Endothelial cell of umbilical vein (primary cell): Measurements from ENCODE around the gene GRIA1. TPM values are rescaled to one million over a fixed set of nuclear protein-coding genes. Genes with fewer than 3 reads are reported as not detected.

ENCODE experiments used
- BruUV-seq: library from RNA; stranded (reverse); fragments of 400-500 nt; replicated peaks from 2 replicates; lab custom pipeline; 2021; lab: Mats Ljungman, UMichigan
- CTCF ChIA-PET: fragments of 300-600, 350-600 bp; sonication (Branson Sonifier 250); formaldehyde crosslinking; loops from one replicate; lab custom pipeline; 2021; ENCODE audit warnings: antibody characterized with exemption, inconsistent platforms; lab: Charles Lee
- POLR2A ChIA-PET: fragments of 300-600, 350-600 bp; sonication (Branson Sonifier 250); formaldehyde crosslinking; loops from one replicate; lab custom pipeline; 2021; ENCODE audit warnings: antibody characterized with exemption, inconsistent platforms; lab: Charles Lee
- DNase-seq: peaks from one replicate; pipeline ENCODE4 v3.0.0-alpha.2; 2011; ENCODE audit warnings: low read depth, low spot score
- FAIRE-seq: peaks from 2 replicates; lab custom pipeline; 2011; peaks lifted over from hg19 to GRCh38; lab: Jason Lieb, UNC
- H2AFZ ChIP-seq: 2 replicates; pipeline ENCODE4 v1.6.0; 2012; ENCODE audit warnings: low read depth, low read length, control low read depth, inconsistent platforms
- H3K27ac ChIP-seq: 2 replicates; pipeline ENCODE4 v1.5.1; 2011; ENCODE audit warnings: low read depth, mild to moderate bottlenecking, control low read depth, low read length, moderate library complexity; ENCODE audit not compliant: insufficient read depth
- H3K27me3 ChIP-seq, 2 experiments: 2 replicates each; pipeline versions ENCODE4 v1.6.0 to v1.6.1; 2011; ENCODE audit warnings: low read length in 2 of 2, mixed read lengths in 1 of 2; ENCODE audit not compliant: control insufficient read depth in 2 of 2, insufficient read depth in 2 of 2
- H3K36me3 ChIP-seq, 2 experiments: 2 replicates in 1 of 2; 3 replicates in 1 of 2; pipeline ENCODE4 v1.5.1; 2011; ENCODE audit warnings: low read length in 2 of 2, mild to moderate bottlenecking in 1 of 2, moderate library complexity in 1 of 2; ENCODE audit not compliant: control insufficient read depth in 2 of 2, insufficient read depth in 2 of 2; ENCODE audit errors: extremely low read depth in 1 of 2
- H3K4me1 ChIP-seq: 3 replicates; pipeline ENCODE4 v1.5.1; 2011; ENCODE audit warnings: mild to moderate bottlenecking, low read length; ENCODE audit not compliant: control insufficient read depth, insufficient read depth; ENCODE audit errors: extremely low read depth
- H3K4me2 ChIP-seq: 2 replicates; pipeline ENCODE4 v1.6.1; 2011; ENCODE audit warnings: low read length, control low read depth, mixed read lengths; ENCODE audit not compliant: insufficient read depth
- H3K4me3 ChIP-seq, 3 experiments: fragments of 200-600 bp in 1 of 3; sonication (generic), shearing (Covaris generic) in 1 of 3; replicated peaks in 1 of 3; 2 replicates each; pipeline ENCODE4 v1.5.1; 2011 to 2016; ENCODE audit warnings: control low read depth in 3 of 3, low read length in 3 of 3, mild to moderate bottlenecking in 2 of 3, inconsistent platforms in 1 of 3, low read depth in 1 of 3, moderate library complexity in 1 of 3; ENCODE audit not compliant: insufficient read depth in 1 of 3
- H3K79me2 ChIP-seq: 2 replicates; pipeline ENCODE4 v1.6.0; 2012; ENCODE audit warnings: low read length, inconsistent platforms; ENCODE audit not compliant: control insufficient read depth, insufficient read depth
- H3K9ac ChIP-seq: replicated peaks from 2 replicates; pipeline ENCODE3; 2011; ENCODE audit warnings: low read length, control low read depth; ENCODE audit not compliant: insufficient read depth; ENCODE audit errors: extremely low read depth
- H3K9me1 ChIP-seq: replicated peaks from 3 replicates; pipeline ENCODE4 v1.6.0; 2011; ENCODE audit warnings: mild to moderate bottlenecking, low read length; ENCODE audit not compliant: control insufficient read depth, insufficient read depth; ENCODE audit errors: extremely low read depth
- H3K9me3 ChIP-seq: replicated peaks from 2 replicates; pipeline ENCODE4 v1.5.1; 2012; ENCODE audit warnings: low read length, inconsistent platforms; ENCODE audit not compliant: control insufficient read depth, insufficient read depth
- H4K20me1 ChIP-seq: replicated peaks from 2 replicates; pipeline ENCODE3; 2011; ENCODE audit warnings: mild to moderate bottlenecking, low read length; ENCODE audit not compliant: control insufficient read depth, insufficient read depth; ENCODE audit errors: extremely low read depth
- EZH2 ChIP-seq: IDR thresholded peaks from 2 replicates; pipeline ENCODE4 v1.6.1; 2012; ENCODE audit warnings: borderline replicate concordance, low read depth, mild to moderate bottlenecking, moderate library complexity, low read length, inconsistent platforms; ENCODE audit not compliant: severe bottlenecking
- FOS ChIP-seq: IDR thresholded peaks from 2 replicates; pipeline ENCODE4 v1.6.1; 2011; ENCODE audit warnings: mild to moderate bottlenecking, low read length, moderate library complexity, borderline replicate concordance; ENCODE audit not compliant: insufficient read depth
- GATA2 ChIP-seq: IDR thresholded peaks from 2 replicates; pipeline ENCODE4 v1.7.0; 2011; ENCODE audit warnings: low read depth, mild to moderate bottlenecking, moderate library complexity, mixed read lengths, low read length; ENCODE audit not compliant: insufficient read length, insufficient read depth
- JUN ChIP-seq: IDR thresholded peaks from 2 replicates; pipeline ENCODE4 v1.6.1; 2011; ENCODE audit warnings: borderline replicate concordance, low read depth; ENCODE audit not compliant: insufficient read length, insufficient read depth
- MYC ChIP-seq: IDR thresholded peaks from one replicate; pipeline ENCODE4 v1.6.1; 2011; ENCODE audit warnings: mild to moderate bottlenecking, low read depth, low read length
- POLR2A ChIP-seq: IDR thresholded peaks from 2 replicates; pipeline ENCODE4 v1.6.1; 2012; ENCODE audit warnings: low read depth, mild to moderate bottlenecking, control low read depth, low read length
- POLR2AphosphoS5 ChIP-seq: IDR thresholded peaks from 2 replicates; pipeline ENCODE4 v1.6.1; 2012; ENCODE audit warnings: low read depth, mild to moderate bottlenecking, control low read depth, low read length, moderate library complexity; ENCODE audit not compliant: insufficient read depth
- dilution Hi-C: fragments of 300-500 bp; cut with MboI; formaldehyde crosslinking; loops from one replicate; pipeline ENCODE4 v1.15.0; 2019; ENCODE audit warnings: low sequenced_read_pairs; ENCODE audit not compliant: extremely low pct_ligation_motif_present
- intact Hi-C: fragments of 100-400 bp; cut with micrococcal nuclease; formaldehyde crosslinking; loops from one replicate; pipeline ENCODE4 v1.10.0; 2022
- polyA plus RNA-seq, 4 experiments: library from polyadenylated mRNA; depleted of rRNA in 3 of 4; stranded (reverse) in 3 of 4; unstranded in 1 of 4; fragments of >200 nt; gene quantifications; 2 replicates each; pipeline versions ENCODE4 v1.2.1 to v1.2.3, GENCODE V29; 2011 to 2012; ENCODE audit warnings: missing spikeins in 1 of 4
- total RNA-seq: library from RNA; stranded (reverse); gene quantifications from 2 replicates; pipeline ENCODE4 v1.2.3, GENCODE V29; 2021
- TF ChIP-seq, protein P1 (sequence below): IDR thresholded peaks from 2 replicates; pipeline ENCODE4 v1.6.1; 2011; ENCODE audit not compliant: insufficient read depth, insufficient read length
- TF ChIP-seq, protein P2 (sequence below), 2 donors: IDR thresholded peaks; 1 replicate in 1 of 2; 2 replicates in 1 of 2; pipeline ENCODE4 v1.5.1; 2011; ENCODE audit warnings: low read length in 2 of 2, mild to moderate bottlenecking in 2 of 2, moderate library complexity in 2 of 2, control low read depth in 1 of 2, inconsistent platforms in 1 of 2, low read depth in 1 of 2; ENCODE audit not compliant: insufficient read depth in 1 of 2; ENCODE audit errors: extremely low read depth in 1 of 2

Gene GRIA1
- total and polyA plus RNA-seq, 2 donors (not counting 3 experiments of a cell fraction or from before 2014, with no cell fraction given), result not detected

DNA sequence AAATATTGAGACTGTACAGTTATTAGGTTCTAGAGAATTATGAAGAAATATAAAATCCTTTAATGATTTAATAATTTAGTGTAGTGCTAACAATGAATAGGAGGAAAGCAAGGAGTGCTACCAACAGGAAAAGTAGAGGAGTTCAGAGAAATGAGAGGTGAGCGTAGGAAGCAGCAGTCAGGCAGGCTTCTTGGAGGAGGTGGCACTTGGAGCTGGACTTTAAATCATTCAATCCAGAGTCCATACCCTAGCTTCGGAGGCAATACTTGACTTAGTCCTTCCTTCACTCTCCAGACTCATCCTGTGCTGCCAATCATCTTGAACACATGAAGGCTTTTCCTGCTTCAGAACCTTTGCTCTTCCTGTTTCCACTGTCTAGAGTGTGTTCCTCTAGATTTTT is 254.3 kb downstream of the GRIA1 start:
- BruUV-seq, result no TSS peak
- Histone ChIP-seq H3K4me2 (no peak overlapping the region), H4K20me1 (no peaks in the 10 kb centered on the region), H3K9me3 (no peaks in the 10 kb centered on the region), H3K79me2 (no peaks in the 10 kb centered on the region), H3K27ac (no peak overlapping the region), H3K9ac (no peak overlapping the region), H3K36me3 (no peaks in the 10 kb centered on the region), H3K4me3 (no peak overlapping the region), H3K27me3 (no peaks in the 10 kb centered on the region), H3K9me1 (no peaks in the 10 kb centered on the region), H3K4me1 (no peaks in the 10 kb centered on the region), H2AFZ (no peak overlapping the region)
- CTCF ChIA-PET, result interaction anchor here (0.7 kb wide), 1 partner anchor 68 kb away, joined by 4 read pairs; no protein-coding TSS in a partner anchor
- TF ChIP-seq, protein P1, sequence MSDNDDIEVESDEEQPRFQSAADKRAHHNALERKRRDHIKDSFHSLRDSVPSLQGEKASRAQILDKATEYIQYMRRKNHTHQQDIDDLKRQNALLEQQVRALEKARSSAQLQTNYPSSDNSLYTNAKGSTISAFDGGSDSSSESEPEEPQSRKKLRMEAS, result no peak
- TF ChIP-seq FOS (no peak), GATA2 (no peak), POLR2AphosphoS5 (no peak), JUN (no peak), POLR2A (no peak), MYC (no peak), EZH2 (no peak)
- TF ChIP-seq, protein P2, sequence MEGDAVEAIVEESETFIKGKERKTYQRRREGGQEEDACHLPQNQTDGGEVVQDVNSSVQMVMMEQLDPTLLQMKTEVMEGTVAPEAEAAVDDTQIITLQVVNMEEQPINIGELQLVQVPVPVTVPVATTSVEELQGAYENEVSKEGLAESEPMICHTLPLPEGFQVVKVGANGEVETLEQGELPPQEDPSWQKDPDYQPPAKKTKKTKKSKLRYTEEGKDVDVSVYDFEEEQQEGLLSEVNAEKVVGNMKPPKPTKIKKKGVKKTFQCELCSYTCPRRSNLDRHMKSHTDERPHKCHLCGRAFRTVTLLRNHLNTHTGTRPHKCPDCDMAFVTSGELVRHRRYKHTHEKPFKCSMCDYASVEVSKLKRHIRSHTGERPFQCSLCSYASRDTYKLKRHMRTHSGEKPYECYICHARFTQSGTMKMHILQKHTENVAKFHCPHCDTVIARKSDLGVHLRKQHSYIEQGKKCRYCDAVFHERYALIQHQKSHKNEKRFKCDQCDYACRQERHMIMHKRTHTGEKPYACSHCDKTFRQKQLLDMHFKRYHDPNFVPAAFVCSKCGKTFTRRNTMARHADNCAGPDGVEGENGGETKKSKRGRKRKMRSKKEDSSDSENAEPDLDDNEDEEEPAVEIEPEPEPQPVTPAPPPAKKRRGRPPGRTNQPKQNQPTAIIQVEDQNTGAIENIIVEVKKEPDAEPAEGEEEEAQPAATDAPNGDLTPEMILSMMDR (IDR thresholded peaks at IDR 0.05; ENCODE audit: extremely low read depth in 1 of 2, insufficient read depth in 1 of 2, low read depth in 1 of 2, low read length in 2 of 2), result no peak
- FAIRE-seq (no peak), DNase-seq (no peak)
- dilution Hi-C loops, result no loop called here
- intact Hi-C loops, result no loop called here
- POLR2A ChIA-PET, result no interaction called here
